Measurements from ENCODE around the gene PER3.

Gene PER3

DNA sequence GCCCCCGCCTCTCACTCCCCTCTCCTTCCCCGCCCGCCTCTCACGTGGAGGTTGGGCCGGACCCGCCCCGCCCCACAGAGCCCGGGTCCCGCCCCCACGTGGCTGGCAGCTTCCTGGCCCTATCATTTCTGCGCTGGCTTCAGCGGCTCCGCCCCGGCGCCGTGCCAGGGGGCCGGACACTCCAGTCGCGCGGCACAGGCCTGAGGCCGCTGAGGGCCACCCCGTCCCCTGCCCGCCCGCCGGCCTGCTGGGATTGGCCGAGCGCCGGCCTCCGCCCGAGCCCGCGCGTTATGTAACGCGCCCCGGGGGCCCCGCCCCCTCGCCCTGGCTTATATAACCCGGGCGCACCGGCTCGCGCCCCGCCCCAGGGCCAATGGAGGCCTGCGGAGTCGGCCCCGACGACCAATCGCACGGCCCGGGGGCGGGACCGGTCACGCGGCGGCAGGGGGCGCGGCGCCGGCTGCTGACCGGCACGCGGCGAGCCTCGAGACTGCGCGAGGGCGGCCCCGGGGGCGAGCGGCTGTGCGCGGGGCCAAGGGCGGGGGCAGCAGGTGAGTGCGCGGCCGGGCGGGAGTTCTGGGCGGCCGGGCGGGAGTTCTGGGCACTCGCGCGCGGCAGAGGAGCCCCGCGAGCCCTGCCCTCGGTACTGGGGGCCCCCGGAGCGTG lies at the start of gene PER3:
PER3 (plus strand) TSS at position 466 of the 666 bp plus-strand sequence. CDS start 587 bp downstream, outside the sequence.
- peak; percentile 75 to 99 (median 96) for DNase-seq

DNA sequence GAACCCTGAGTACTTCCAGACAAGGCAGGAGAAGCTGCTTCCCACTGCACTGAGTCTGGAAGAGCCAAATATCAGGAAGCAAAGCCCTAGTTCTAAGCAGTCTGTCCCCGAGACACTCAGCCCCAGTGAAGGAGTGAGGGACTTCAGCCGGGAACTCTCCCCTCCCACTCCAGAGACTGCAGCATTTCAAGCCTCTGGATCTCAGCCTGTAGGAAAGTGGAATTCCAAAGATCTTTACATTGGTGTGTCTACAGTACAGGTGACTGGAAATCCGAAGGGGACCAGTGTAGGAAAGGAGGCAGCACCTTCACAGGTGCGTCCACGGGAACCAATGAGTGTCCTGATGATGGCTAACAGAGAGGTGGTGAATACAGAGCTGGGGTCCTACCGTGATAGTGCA lies 46.0 kb upstream of the PER3 start:
- no peak for DNase-seq

DNA sequence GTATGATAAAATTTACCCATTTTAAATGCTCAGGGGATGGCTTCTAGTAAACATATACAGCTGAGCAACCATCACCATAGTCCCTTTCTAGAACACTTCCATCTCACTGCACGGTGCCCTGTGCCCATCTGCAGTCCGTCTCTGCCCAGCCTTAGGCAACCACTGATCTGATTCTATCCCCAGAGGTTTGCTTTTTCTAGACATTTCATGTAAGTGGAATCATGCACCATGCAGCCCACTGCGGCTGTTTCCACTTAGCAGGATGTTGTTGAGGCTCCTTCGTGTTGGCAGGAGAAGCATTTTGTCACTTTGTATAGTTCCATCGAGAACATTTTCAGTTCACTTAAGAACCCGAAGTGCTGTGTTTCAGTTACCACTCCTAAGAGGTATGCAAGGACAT lies 40.7 kb upstream of the PER3 start:
- no peak for DNase-seq

DNA sequence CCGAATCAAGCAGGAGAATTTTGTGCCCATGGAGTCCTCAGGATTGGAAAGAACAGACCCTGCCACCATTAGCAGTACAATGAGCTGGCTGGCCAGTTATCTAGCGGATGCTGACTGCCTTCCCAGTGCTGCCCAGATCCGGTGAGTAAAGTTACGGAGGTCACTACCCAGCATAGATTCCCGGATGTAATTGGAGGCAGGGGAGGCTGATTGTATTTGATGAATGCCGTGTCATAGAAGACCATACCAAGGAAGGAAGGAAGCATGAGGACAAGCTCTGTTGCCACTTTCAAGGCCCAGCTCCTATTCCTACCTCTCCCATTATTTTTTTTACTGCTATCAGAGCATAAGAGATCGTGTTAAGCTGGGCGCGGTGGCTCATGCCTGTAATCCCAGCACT lies 39.2 kb upstream of the PER3 start:
- no peak for DNase-seq

DNA sequence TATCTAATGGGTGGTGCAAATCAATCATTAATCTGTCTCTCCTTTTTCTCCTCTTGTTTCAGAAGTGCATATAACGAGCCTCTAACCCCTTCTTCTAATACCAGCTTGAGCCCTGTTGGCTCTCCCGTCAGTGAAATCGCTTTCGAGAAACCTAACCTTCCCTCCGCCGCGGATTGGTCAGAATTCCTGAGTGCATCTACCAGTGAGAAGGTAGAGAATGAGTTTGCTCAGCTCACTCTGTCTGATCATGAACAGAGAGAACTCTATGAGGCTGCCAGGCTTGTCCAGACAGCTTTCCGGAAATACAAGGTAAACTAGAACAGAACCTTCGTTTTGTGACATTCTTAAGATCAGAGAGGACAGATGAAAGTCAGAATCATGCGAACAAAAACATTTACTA lies 38.3 kb upstream of the PER3 start:
- DNase-seq = no peak

DNA sequence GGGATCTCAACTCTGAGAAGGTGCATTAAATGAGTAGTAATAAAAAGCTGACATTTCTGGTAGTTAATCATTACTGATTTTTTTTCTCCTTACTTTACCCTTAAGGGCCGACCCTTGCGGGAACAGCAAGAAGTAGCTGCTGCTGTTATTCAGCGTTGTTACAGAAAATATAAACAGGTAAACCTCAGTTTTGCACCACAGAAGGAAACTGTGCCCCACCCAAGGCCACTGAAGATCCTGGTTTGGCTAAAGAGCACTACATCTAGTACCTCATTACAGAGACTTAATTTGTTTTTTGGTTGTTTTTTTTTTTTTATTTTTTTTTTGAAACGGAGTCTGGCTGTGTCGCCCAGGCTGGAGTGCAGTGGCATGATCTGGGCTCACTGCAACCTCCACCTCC lies 36.5 kb upstream of the PER3 start:
- DNase-seq = no peak

DNA sequence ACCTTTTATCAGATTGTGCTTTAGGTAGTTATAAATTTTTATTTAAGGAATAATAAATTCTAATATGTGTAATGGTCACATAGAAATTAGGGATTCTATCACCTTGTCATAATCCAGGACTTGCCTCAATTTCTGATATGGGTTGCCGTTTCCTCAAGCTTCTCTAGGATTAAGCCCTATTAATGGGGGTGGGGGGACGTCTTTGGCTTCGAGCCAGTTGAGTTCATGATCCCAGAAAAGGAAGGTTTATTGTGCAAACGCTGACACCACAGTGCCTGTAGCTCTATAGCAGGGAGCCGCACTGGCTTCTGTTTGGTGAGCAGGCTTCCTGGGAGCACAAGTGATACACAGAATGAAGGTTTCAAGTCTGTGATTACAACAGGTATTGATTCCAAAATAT lies 35.0 kb upstream of the PER3 start:
- no peak for DNase-seq

DNA sequence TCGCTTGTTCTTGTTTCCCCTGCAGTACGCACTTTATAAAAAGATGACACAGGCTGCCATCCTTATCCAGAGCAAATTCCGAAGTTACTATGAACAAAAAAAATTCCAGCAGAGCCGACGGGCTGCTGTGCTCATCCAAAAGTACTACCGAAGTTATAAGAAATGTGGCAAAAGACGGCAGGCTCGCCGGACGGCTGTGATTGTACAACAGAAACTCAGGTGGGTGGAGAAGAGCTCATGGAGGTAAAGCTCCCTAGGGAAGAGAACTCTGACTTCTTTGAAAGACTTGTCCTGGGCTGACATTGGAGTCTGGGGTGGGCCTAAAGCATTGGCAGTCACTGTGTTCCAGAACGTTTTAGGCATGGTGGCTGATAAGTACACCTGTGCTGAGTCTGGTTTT lies 32.9 kb upstream of the PER3 start:
- no peak for DNase-seq

DNA sequence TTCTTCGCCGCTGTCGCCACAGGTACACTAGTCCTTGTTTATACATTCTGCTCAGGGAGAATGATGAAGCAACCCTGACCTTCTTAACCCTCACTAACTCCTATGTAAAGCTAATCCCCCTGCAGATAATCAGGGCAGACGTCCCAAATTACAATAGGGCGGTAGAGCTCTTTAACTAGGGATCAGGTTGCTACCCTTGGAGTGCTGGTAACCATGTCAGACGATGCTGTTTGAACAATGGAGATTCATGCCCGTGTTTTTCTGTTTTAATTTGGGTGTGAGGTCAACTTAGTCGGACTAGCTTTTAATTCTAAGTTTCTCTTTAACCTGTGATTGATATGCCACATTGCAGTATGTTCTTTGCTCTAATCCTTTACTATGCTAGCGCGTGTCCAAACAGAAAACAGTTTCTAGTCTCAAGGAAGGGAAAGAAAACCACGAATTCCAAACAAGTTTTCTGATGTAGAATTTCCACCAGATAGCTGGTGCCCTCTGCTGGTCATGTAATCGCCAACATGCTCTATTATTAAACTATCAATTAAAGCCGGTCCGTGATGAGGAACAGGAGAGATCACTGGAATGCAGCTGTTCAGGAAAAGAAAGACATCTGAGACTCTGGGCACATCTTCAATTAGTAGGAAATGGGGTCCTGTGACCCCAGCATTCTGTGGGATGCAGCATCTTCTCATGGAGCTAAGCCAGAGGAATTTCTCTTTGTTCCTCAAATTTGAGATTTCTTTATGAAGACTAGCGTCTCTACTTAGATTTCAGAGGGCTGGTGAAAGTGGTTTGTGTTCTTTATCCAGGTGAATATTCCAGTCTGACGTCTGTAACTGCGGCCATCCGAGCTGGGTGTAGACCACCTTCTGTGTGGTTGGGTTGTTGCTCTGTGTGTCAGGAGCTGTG lies 31.3 kb upstream of the PER3 start:
- DNase-seq = peak in 47 of 56 donors; percentile 2 to 82 (median 38)

DNA sequence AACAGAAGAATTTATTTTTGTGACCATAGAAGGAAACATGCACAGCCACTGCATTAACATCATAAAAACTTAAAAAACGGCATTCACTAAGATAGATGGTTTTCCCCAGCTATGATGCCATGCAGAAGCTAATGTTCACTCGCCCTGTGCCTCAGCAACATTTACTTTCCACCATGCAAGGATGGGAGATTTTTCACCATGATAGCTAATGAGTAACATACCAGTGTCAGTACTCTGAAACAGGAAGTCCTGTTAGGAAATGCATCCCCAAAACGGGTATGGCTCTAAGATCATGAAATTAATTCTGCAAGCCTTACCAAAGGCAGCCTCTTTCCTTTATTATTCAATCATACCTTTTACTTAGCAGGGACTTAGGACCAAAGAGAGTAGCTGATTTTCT lies 30.4 kb upstream of the PER3 start:
- DNase-seq = no peak

DNA sequence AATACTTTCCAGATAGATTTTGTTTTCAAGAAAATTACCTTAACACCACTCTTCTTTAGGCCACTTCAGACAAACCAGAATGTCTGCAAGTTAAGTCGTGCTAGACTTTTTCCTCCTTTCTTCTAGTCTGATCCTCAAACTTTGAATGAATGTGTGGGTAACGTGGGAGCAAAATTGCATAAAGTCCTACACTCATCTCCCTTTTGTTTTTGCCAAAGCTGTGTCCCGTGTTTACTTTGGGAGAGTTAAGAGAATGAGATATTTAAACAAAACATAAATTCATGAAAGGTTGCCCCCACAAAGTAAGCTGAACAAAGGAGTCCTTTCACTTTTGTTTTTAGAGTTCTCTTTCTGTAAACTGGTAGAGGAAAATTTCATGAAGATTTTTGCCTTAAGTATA lies 29.9 kb upstream of the PER3 start:
- DNase-seq = no peak

DNA sequence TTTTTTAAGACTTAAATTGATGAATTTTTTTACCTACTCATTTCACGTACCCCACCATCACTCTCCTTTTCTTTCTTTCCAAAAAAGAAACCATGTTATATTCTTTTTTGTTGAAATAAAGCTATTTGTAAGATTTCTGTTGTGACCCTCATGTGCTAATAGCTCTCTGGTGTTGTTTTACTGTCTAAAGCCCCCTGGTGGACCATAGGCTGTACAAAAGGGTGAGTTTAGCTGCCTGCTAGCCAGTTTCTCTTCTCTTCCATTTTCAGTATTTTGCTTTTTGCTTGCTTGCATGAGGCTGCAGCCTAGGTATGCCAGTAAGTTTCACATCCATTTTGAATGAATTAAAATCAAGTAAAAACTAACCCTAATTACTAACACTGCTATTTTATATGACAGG lies 28.6 kb upstream of the PER3 start:
- no peak for DNase-seq

DNA sequence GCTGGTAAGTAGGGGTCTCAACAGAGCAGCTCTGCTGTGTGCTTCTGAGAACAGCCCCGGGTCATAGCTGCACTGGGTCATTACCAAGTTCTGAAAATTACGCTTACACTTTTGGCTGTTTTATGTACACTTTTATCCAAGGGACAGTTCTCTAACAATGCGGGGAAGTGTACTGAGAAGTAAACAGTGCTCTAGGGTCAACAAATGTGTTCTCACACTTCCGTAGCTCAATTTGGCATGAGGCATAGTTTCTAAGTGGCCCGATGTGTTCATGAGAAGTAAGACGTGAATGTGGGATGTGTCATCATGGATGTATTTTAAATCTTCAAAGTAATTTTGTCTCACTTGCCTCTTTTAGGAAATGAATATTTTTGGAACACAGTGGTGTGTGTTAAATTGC lies 23.8 kb upstream of the PER3 start:
- DNase-seq = no peak

DNA sequence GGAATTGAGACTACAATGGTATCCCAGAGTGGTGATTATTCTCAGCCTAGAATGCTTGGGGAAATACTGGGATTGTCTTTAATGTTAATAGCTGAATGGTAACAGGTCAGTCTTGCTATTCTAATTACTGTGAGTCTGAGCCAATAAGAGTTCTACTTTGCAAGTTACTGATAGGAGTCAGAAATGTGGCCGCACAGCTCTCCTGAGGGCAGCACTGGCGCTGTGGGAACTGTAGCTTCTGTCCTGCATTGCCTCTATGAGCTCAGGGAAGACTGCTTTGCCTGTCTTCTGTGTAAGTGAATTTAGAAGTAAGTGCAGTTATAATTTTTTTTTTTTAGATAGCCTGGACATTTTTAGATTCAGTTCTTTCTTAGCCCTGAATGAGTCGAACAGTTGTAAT lies 23.0 kb upstream of the PER3 start:
- no peak for DNase-seq

DNA sequence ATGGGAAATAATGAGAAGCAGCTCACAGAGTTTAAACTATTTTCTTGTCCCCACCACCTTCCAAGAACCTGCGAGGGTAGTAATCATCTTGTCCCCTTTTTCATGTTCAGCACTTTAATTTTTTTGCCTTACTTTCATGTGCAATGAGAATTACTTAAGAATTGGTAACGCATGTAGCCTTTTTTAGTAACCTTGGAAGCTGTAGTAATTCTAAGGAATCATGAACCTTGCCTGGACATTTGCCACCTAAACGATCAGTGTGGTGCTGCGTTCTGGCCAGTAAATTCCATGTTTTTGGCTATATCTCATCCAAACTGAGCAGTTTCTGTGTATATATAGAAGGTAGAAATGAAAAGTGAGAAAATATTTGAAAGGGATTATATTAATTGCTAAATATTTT lies 16.9 kb upstream of the PER3 start:
- no peak for DNase-seq

DNA sequence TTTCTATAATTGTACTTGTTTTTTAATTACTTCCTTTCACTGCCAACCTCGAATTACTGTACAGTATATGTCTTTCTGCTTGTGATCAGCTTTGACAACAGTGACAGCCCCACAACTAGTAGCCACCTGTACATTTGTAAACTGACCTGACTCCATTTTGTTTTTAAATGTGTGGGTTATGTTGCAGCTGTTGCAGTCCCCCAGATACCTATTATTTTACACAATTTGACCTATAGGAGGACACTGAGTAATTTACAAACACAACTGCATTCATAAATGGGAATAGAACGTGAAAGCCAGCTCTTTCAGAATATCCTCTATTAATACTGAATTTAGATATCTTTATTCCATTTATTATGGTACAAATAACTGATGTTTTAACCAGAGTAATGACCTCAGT lies 15.5 kb upstream of the PER3 start:
- no peak for DNase-seq

DNA sequence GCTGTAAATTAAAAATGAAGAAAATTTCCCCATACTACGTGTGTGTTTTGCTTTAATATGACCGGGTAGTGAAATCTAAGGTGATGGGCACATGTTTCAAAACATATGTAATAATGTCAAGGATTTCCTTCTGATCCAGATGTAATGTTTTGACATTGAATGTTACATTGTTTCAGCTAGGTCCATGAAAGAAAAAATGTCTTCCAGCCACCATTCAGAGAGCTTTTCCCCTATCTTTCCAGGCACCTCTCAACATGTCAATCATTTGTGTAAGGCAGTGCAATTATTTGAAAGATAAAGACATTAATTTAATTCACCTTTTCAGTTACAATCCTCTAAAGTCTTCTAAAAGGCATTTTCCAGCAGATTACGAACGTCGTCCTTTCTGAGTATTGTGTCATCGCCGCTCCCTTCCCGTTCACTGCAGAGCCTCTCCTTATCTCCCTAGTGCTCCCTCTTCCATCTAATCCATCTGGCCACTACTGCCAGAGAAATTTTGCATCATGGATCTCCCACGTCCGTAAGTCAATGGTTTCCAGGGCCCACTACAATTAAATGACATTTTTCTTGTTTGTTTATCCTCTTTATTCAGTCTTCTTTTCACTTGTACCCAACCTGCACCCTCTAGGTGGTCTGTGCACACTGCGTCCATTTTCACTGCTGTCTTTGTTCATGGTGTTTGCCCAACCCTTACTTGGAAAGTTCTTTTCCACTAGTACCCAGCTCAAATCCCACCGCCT lies 14.2 kb upstream of the PER3 start:
- no peak for DNase-seq

DNA sequence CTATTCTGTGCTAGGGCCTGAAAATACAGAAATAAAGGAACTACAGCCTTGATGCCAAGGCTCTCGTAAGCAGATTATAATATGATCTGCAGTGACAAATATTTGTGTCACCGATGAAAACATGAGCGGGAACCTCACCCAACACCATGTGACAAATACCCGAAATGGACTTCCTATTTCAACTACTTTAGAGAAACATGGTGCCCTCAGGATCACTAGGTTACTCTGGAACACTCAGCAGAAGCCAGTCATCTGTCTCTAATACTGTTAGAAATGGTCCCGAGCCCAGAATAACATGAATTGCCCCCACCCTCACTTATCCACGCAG lies 13.5 kb upstream of the PER3 start:
- peak in 1 of 56 donors; percentile 50 for DNase-seq

DNA sequence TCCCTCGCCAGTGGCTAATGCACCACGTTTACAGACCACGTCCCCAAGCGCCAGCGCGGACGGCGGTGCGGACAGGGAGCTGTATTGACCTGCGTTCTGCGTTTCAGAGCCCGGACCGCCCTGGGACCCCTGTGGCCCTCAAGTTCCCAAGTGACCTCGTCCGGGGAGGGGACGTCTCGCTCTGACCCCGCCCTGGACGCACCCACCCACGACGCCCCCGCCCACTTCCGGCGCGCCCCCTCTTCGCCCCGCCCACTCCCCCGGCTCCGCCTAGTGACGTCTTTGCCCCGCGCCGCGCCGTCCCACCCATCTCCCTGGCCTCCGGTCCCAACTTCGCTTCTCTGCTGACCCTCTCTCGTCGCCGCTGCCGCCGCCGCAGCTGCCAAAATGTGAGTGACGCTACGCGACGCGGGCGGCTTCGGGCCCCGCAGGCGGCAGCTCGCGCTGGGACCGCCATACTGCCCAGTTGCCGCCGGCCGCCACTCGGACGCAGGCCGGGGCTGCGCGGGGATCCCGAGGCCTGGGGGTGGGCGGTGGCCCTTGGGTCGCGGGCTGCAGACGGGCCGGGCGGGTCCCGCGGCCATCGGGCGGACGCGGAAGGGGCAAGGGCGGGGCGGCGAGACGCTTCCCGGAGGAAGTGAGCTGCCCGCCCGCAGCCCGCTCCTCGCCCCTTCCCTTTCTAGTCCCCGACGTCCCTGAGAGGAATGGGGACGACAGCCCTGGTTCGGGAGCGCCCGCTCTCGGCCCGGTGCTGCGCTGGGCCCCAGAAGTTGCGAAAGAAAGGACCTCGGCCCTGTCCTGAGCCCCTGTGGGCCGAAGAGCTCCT lies 12.9 kb upstream of the PER3 start, which contains the start of gene VAMP3:
VAMP3 (plus strand) TSS at position 300 of the 826 bp plus-strand sequence; CDS start at position 388, 88 bp downstream.
- DNase-seq = peak in 55 of 56 donors; percentile 36 to 91 (median 82)

DNA sequence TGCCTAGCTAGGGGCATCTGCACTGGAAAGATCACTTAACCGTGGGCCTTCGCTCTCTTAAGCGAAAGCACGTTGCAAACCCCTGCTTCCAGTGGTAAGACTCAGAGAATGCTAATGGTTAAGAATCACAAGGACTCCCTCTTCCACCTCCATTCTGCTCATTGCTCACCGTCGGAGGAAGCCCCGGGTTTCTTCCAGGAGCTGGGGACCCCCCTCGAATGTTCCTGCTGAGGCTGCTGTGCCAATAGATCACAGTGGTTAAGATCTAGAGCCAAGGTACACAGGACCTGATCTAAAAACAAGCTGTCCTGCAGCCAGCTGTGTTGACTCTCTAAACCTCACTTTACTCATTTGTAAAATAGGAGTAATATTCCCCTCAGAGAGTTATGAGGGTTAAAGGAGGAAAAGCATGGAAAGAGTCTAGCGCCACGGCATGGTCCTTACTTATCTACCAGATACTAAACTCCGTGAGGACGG lies 12.2 kb upstream of the PER3 start:
- no peak for DNase-seq

DNA sequence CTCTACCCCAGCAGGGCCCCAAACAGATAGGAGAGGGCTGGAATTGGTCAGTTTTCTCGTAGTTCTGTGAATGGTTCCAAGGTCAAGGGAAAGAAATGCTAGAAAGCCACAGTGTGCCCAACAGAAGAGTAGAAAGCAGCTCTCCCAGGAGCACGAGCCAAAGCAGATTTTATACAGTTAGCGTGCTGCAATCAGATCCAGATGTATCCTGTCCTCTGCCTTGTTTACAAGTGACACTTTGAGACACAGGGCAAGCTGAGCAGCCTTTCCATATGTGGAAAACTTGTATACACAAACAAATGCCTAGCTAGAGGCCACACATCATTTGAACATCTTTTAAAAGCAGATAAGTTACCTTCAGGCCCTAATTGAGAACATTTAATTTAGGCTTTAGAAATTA lies 6.5 kb upstream of the PER3 start:
- no peak for DNase-seq
